Activated CD4-positive, alpha-beta T cell treated with anti-CD3 and anti-CD28 coated beads for 48 hours (primary cell): ENCODE measurements around the gene AHNAK.

Source experiments
- DNase-seq: peaks from one replicate; pipeline ENCODE4 v3.0.0-alpha.2; 2020

Gene AHNAK

DNA sequence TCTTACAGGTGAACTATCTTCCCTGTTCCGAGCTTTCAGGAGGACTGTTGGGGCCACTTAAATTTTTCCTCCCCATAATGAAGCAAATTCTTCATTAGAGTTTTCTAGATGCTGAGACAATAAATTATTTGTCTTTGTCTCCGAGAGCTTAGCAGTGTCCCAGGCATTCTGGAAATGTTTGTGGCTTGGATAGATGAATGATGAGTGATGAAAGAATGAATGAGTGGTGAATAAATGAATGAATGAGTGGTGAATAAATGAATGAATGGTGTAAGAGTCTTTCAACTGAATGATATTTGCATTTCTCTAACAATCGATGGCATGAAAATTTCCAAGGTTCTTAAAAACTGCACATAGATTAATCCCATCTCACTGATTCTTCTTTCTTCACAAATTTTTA is 52.8 kb downstream of the AHNAK start:
- no peak for DNase-seq

DNA sequence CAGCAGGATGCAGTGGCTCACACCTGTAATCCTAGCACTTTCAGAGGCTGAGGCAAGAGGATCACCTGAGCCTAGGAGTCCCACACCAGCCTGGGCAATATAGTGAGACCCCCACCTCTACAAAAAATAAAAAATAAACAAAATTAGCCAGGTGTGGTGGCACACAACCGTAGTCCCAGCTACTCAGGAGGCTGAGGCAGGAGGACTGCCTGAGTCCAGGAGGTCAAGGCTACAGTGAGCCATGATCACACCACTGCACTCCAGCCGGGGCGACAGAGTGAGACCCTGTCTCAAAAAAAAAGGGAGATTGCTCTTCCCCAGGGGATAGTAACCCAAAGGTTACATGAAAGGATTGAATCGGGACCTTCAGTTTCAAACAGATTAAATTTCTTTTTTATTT is 54.0 kb downstream of the AHNAK start:
- DNase-seq, result no peak

DNA sequence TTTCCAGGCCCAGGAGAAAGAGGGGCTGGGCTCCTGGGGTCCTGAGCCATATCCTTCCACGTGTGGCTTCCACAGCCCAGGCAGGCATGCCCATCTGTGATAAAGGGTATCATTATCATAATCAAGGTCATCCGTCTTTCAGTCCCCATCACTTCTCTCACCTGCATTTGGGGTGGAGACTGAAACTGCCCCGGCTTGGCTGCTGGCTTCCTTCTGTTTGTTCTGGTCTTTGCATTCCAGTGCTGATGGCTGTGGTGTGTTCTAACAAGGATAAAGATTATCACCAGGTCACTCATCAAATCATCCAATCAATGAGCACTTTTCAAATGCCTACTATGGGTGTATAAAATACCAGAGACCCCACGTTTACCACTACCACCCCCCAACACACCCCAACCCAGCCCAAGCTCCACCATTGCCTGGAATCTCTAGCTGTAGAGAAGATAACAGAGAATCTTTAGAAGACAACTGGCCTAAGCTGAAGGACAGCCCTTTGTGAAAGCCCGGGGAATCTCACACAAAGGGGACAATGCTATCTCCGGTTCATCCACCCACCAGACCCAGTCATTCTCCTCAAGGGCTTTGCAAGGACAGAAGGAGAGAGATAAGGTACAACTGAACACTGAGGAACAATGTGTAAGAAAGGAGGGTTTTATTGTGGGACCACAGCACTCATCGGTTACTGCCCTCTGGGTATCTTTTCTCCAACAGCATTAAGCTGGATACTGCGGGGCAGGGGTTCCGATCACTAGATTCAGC is 54.9 kb downstream of the AHNAK start:
- DNase-seq, result no peak

DNA sequence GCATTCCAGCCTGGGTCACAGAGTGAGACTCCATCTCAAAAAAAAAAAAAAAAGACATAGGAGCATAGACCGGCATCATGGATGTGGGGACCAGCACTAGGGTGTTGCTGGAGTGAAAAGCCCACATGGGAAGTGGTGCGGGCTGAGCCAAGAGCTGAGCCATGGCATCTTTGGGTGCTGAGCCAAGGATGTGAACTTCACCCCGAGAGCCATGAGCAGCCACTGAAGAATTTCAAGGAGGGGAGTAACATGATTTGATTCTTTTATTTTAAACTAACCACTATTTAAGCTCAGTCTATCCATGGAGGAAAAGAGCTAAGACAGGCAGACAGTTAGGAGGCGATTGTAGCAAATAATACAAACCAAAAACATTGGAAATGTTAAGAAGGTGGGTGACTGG is 57.4 kb downstream of the AHNAK start:
- DNase-seq, result no peak

DNA sequence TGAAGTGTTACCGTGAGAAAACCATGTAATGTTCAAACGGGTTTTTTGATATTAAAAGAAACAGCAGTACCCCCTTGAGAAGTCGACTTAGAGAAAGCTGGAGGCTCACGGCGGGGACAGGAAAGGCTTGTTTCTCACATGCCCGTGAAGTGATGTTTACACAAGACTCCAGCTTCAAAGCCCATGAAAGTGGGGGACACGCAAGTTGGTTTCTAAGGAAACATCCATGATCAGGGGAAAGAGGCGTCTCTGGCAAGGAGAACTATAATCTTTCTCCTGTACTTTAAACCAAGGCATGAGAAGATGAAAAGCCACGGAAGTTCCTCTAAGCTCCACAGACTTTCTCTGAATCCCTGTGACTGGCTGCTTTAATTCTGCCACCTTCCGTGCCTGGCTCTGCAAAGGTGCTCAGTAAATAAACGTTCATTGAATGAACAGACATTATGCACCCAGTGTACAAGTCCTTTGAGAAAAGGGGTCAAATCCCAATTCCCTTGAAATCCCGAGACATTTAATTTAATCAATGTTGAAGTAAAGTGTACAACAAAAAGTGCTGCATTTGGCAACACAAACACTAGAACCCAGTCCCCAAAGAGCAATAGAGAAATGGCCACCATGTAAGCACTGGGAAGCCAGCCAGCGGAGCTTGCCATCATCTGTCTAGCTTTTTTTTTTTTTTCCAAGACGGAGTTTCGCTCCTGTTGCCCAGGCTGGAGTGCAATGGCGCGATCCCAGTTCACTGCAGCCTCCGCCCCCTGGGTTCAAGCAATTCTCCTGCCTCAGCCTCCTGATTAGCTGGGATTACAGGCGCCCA is 58.7 kb downstream of the AHNAK start:
- no peak for DNase-seq

DNA sequence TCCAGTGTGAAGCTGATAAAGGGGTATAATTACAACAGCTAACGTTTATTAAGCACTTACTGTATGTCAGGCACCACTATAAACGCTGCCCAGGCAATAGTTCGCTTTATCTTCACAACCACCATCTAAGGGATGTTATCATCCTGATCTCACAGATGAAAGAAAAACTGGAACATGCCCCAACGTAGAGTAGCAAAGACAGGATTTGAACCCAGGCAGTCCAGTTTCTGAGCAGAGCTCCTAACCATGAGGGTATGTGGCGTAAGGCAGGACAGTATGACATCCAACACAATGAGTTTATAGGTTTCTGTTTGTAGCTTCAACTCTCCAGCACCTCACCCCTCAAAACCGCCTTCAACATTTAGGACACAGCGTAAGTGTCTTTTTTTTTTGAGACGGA is 59.5 kb downstream of the AHNAK start:
- no peak for DNase-seq

DNA sequence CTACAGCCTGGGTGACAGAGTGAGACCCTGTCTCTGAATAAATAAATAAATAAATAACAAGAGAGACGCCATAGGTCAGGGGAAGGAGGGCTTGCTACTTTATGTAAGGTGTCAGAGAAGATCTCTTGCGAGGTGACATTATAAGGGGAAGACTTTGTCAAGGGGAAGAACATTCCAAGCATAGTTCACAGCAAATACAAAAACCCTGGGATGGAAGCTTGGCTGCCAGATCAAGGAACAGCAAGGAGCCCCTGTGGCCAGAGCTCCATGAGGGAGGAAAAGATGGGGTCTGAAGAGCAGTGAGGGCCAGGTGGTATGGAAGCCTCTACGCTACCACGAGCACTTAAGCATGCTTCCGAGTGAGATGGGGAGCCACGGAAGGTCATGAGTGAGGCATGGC is 62.3 kb downstream of the AHNAK start:
- no peak for DNase-seq

DNA sequence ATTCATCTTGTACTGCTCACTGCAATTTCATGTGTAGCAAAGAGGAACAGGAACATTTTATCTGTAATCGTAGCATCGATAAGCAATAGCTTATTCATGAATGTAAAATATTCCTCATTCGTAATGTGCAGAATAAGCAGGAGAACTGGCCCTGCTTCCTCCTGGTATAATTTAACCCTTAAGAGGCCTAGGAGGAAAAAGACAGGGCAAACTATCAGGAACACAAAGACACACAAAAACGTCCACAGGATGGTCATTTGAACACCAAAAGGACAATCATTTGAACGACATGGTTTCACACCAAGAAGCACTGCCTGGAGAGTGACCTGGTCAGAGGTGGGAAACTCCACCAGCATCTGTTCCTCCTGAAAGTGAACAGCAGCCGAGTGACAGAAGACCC is 63.9 kb downstream of the AHNAK start:
- no peak for DNase-seq

DNA sequence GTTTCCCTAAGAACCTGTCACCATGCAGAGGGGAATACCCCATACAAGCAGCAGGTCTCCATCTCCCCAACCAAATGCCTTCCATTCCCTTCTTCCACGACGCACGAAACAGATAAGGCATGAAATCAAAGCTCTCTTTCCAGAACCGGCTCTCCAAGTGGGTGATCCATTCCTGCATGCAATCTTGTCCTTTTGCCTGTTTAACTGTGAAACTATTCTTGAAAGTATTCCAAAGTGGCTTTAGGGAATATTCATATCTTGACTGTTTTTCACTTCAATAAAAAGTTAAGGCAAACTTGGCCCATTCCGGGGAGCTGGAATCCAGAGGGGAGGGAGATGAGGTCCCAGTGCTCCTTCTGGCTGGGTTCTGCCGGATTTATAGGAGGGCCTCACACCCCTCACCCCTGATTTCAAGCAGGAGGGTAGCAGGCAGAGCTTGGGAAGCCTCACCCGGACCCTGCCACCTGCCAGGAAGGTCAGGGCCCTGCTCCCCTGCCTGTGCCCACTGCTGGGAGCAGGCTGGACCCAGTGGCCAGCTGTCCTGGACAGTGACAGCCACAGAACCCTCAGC is 66.9 kb downstream of the AHNAK start:
- DNase-seq, result no peak

DNA sequence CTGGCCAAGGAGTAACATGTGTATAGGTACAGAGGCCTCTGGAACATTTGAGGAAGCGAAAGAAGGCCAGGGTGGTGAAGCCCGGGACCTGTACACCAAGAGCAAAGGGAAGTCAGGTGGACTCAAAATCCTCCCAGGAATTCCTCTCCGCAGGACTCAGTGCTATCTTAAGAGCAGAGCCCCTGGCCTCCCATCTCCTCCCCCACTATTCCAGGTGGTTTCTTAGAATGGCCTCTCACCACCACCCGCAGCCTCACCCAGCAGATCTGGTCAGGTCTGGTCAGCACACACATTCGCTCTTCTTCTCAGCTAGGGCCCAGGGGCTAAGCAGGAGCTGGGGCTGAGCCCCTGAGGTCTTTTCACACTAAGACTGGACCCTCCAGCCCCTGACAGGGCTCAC is 68.7 kb downstream of the AHNAK start:
- DNase-seq, result no peak

DNA sequence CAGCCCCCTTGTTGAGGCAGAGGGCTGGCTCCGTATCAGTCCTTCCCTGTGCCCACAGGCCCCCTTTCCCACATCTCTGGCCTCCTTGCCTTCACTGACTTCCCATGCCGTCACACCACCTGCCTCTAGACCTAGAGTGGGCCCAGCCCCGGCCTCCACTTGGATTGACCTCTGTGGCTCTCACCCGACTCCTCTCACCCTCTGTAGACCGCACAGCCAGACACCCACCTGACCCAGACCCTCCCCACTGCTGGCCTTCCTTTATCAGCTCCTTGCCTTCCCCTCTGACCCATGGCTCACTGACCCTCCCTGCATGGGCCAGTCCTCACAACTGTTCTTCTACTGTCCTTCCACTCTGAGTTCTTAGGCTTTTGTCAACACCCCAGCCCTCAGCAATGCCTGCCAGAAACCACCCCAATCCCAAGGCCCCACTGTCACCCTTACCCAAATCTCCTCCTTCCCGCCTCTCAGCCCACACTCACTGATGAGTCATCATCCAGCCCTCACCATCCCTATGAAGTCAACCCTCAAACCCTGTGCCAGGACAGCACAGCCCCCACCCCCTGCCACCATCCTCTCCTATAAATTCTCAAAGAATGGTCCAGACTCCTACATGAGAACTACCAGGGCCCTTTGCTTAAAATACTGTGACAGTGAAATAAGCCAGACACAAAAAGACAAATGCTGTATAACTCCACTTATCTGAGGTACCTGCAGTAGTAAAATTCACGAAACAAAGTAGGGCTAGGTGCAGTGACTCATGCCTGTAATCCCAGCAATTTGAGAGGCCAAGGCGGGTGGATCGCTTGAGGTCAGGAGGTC is 74.3 kb downstream of the AHNAK start:
- DNase-seq, result no peak

DNA sequence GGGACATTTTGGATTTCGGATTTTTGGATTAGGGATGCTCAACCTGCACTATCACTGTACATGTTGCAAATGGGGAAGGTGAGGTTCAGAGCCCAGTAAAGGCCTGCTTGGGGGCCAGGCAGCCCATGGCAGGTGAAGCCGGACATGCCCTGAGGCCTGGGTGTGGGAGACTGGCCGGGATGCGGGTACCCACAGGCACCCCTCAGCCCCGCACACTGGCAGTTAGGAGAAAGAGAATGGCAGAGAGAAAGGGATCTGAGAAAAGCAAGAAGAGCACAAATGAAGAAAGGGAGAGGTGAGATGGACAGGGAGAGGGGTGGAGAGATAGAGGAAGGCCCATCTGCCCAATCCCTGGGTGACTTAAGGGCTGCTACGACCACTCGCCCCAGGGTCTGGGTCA is 75.0 kb downstream of the AHNAK start:
- no peak for DNase-seq

DNA sequence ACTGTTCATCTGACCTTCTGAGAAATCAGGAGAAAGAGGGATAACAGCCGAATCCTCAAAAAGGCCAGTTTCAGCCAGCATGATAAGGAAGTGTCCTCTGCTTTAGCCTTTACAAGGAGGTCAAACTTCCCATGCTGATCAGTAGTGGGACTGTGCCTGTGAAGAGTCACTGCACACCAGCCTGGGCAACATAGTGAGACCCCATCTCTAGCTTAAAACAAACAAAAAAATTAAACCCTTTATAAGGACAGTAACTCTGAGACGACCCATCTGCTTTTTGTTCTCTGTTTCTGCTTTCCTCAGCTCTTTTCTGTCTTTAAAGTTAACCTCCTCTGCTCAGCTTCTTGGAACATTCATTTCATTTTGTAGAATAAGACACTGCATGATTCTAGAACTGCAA is 78.0 kb downstream of the AHNAK start:
- no peak for DNase-seq

DNA sequence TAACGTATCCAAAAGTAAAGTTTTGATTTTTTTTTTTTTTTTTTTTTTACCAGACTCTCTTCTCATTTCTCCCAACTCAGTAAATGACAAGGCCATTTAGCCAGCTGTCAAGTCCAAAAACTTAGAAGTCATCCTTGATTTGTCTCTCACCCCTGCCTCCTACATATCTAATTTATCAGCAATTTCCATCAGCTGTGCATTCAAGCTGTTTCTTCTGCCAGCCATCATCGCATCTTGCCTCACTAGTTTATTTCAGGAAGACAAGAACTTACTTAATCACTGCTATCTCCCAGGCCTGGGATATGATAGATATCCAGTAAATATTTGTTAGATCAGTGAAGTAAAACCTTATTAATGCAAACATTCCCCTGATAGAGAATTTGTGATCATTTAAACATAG is 80.2 kb downstream of the AHNAK start:
- no peak for DNase-seq

DNA sequence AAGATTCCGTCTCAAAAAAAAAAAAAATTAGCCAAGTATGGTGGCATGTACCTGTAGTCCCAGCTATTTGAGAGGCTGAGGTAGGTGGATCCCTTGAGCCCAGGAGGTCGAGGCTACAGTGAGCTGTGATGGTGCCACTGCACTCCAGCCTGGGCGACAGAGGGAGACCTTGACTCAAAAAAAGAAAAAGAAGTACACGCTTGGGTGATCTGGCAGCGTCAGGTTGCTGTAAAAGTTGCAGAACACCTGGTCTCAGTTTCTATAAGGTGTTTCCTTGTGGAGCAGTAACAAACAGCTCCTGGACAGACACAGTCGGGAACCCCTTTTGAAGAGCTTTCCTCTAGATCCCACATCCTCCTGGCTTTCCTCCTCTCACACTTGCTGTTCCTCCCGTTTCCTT is 82.0 kb downstream of the AHNAK start:
- DNase-seq, result no peak

DNA sequence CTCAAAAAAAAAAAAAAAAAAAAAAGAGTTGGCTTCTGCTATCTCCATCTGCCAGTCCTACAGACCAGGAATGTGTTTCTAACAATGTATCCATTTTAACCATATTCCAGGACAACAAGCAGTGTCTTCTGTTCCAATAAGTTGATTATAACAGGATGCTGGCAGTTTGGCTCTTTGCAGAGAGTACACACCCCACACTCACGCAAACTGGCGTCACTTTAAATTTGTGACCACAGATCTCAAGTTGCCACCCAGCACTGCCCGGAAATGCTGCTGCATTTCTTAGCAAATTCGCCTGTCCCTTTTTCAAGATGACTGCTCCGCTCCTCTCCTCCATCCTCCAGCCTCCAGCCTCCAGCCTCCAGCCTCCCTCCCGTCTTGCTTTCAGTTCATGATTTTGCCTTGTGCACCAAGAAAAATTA is 83.5 kb downstream of the AHNAK start:
- no peak for DNase-seq

DNA sequence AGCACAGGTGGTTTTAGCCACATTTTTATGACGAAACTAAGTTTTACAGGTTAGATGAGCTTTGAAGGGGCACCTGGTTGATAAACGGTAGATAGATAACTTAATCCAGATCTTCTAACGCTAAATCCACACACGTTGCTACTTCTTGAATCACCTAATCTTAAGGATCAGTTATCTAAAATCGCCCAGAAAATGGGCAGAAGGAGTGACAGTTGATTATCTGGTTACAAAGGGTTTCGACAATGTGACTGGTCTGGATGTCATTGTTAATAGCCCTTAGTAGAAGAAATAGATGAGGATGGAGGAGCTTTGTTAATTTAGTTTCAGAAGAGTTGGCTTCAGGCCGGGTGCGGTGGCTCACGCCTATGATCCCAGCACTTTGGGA is 84.1 kb downstream of the AHNAK start:
- DNase-seq, result no peak

DNA sequence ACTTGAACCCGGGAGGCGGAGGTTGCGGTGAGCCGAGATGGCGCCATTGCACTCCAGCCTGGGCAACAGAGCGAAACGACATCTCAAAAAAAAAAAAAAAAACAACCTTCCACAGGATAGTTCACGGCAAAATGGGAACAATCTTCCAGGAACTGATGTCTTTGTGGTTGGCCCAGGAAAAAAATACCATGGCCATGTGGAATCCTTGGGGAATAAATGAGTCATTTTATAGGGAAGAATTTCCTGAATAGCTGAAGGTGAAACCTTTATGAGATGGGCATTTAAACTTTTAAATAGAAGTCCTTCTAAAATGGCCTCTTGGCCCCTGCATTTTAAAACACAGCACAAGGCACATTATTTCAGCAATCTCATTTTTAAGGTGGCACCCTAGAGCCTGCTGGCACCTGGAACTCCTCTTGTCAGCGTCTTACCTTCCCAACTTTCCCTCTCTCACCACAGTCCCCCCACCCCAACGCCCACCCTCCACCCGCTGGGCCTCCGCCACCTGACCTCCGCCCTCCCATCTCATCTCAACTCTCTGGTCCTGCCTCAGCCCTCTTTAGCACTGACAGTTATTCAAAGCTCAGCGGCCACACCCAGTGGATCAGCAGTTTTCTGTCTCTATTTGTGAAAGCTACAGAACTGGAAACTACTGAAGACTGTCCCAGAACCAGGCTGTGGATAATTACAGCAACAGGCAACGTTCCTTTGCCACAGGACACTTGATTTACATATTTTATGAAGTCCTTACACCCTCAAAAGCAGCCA is 84.7 kb downstream of the AHNAK start:
- no peak for DNase-seq

DNA sequence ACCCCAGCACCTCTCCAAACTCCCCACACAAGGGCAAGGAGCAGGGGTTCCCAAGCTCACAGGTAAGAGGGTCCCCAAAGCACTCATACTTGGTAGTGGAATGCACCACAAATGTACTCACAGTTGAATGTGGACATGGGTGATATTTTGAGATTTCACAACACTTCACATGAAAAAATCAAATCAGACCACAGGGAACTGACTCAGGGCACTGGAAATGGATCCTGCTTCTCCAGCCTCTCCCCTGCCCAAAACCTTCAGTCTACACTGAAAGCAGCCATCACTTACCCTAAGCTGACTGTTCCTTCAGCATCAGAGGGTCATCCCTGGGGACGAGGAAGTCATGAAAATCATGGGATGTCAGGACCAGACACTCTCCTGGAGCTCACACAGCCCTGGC is 87.5 kb downstream of the AHNAK start:
- no peak for DNase-seq

DNA sequence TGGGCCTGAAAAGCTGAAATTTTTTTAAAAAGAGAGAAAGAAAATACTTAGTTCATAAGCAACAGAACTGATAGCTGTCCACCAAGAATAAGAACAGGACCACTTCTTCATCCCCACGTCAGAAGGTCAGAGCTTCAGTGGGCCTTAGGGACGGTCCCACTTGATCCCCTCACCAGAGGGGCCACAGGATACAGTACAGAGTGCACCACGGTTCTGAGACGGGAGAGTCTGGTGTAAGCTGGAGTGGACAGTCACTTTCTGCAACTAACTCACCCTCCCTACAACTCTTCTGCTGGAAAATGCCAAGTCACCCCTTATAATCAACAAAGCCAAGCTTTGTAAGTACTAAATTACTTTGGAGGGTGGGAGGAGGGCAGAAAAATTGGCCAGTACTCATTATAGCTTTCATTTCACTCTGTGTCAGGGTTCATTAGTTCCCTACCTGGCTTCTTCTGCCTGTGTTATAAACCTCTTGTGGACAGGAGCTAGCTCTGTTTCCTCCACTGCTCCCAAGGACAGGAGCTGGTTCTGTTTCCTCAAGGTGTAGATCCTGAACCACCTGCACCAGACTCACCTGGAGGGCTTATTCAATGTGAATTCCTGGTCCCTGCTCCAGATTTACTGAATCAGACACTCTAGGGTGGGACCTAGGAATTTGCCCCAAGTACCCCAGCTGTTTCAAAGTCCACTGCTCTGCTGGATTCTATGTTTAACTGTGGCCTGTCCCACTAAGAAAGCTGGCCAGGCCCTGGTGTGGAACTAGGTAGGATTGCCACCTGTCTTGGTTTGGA is 88.2 kb downstream of the AHNAK start:
- no peak for DNase-seq

DNA sequence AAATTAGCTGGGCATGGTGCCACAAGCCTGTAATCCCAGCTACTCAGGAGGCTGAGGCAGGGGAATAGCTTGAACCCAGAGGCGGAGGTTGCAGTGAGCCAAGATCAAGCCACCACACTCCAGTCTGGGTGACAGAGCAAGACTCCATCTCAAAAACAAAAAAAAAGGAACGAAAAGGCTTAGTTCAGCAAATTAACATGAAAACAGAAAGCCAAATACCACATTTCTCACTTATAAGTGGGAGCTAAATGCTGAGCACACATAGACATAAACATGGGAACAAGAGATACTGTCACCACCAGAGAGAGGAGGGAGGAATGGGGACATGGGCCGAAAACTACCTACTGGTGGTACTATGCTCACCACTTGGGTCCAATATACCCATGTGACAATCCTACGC is 89.1 kb downstream of the AHNAK start:
- no peak for DNase-seq

DNA sequence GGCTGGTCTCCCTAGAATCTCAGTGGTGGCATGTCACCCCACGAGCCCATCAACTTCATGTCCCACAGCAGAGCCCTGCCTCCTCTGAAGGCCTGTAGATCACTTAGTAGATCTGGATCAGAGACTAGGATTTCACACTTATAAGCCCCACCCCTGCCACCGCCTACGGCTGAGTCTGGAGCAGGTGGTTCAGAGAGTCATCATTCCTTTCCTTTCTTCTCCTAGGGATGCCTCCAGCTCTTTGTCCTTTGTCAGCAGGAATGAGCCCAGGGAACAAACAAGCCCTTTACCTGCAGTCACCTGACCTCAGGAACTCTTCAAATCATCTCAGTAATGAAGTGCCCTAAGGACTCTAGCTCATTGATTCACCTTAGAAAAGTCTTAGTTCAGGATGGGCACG is 90.0 kb downstream of the AHNAK start:
- no peak for DNase-seq
